ENCODE results near the gene ZNF587.
A peak's percentile ranks its signal among the peaks of the same experiment; 100 is the strongest.
"Not testable (repeated sequence)": the region's sequence is repeated elsewhere in the genome, so short reads cannot be mapped to it uniquely, and the experiment has no call there.

The ZNF587 gene

GRCh38 chr19:57823155-57823554 is 26.5 kb upstream of the ZNF587 start:
- not testable (repeated sequence) for H3K9me3 ChIP-seq (ENCODE audit: control insufficient read depth, insufficient read depth, low read length); H3K4me3 ChIP-seq (ENCODE audit: low read length); DNase-seq (ENCODE audit: low read depth, low spot score); H3K4me1 ChIP-seq (ENCODE audit: control insufficient read depth, insufficient read depth, low read length); H3K27ac ChIP-seq (ENCODE audit: low read length); H3K27me3 ChIP-seq (ENCODE audit: control insufficient read depth, insufficient read depth, low read length); H3K36me3 ChIP-seq (ENCODE audit: control insufficient read depth, insufficient read depth, low read length)
- WGBS (ENCODE audit: insufficient coverage, insufficient read length), result no CpG with 5 or more reads among the region's 2 CpGs

GRCh38 chr19:57823608-57824007 is 26.1 kb upstream of the ZNF587 start:
- H3K4me1 ChIP-seq (ENCODE audit: control insufficient read depth, insufficient read depth, low read length); H3K9me3 ChIP-seq (ENCODE audit: control insufficient read depth, insufficient read depth, low read length); DNase-seq (ENCODE audit: low read depth, low spot score); H3K27me3 ChIP-seq (ENCODE audit: control insufficient read depth, insufficient read depth, low read length); H3K27ac ChIP-seq (ENCODE audit: low read length); H3K36me3 ChIP-seq (ENCODE audit: control insufficient read depth, insufficient read depth, low read length); H3K4me3 ChIP-seq (ENCODE audit: low read length): not testable (repeated sequence)
- WGBS (ENCODE audit: insufficient coverage, insufficient read length), result no CpG with 5 or more reads among the region's 4 CpGs

- no peaks in the 10 kb centered on the region for H3K27me3 ChIP-seq (ENCODE audit: control insufficient read depth, insufficient read depth, low read length)
- no peak overlapping the region for H3K27ac ChIP-seq (ENCODE audit: low read length)
- H3K4me1 ChIP-seq (ENCODE audit: control insufficient read depth, insufficient read depth, low read length), result peaks cover 1% of the 10 kb centered on the region; the same call in 1 of the 2 replicates
- no peaks in the 10 kb centered on the region for H3K36me3 ChIP-seq (ENCODE audit: control insufficient read depth, insufficient read depth, low read length)
- no CpG with 5 or more reads among the region's 6 CpGs for WGBS (ENCODE audit: insufficient coverage, insufficient read length)
- no peak for DNase-seq (ENCODE audit: low read depth, low spot score)
- H3K4me3 ChIP-seq (ENCODE audit: low read length), result no peak overlapping the region
- H3K9me3 ChIP-seq (ENCODE audit: control insufficient read depth, insufficient read depth, low read length), result no peaks in the 10 kb centered on the region
Observed at GRCh38 chr19:57825511-57825910, 24.1 kb upstream of the ZNF587 start.

DNA sequence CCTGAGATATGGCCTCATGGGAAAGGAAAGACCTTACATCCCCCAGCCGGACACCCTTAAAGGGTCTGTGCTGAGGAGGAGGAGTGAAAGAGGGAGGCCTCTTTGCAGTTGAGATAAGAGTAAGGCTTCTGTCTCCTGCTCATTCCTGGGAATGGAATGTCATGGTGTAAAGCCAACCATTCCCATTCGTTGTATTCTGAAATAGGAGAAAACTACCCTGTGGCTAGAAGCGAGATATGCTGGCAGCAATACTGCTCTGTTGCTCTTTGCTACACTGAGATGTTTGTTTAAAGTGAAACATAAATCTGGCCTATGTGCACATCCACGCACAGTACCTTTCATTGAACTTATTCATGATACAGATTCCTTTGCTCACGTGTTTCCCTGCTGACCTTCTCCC is 20.3 kb upstream of the ZNF587 start:
- H3K4me1 ChIP-seq (ENCODE audit: control insufficient read depth, insufficient read depth, low read length), result no peaks in the 10 kb centered on the region
- no peaks in the 10 kb centered on the region for H3K36me3 ChIP-seq (ENCODE audit: control insufficient read depth, insufficient read depth, low read length)
- no peak overlapping the region for H3K27ac ChIP-seq (ENCODE audit: low read length)
- no peak overlapping the region for H3K4me3 ChIP-seq (ENCODE audit: low read length)
- no peaks in the 10 kb centered on the region for H3K27me3 ChIP-seq (ENCODE audit: control insufficient read depth, insufficient read depth, low read length)
- H3K9me3 ChIP-seq (ENCODE audit: control insufficient read depth, insufficient read depth, low read length), result no peaks in the 10 kb centered on the region
- DNase-seq (ENCODE audit: low read depth, low spot score), result no peak
- WGBS (ENCODE audit: insufficient coverage, insufficient read length), result no CpG with 5 or more reads among the region's 5 CpGs

- no peaks in the 10 kb centered on the region for H3K36me3 ChIP-seq (ENCODE audit: control insufficient read depth, insufficient read depth, low read length)
- no peak within 1 kb of the TSS for H3K27ac ChIP-seq (ENCODE audit: low read length)
- H3K9me3 ChIP-seq (ENCODE audit: control insufficient read depth, insufficient read depth, low read length), result no peaks in the 10 kb centered on the region
- H3K4me1 ChIP-seq (ENCODE audit: control insufficient read depth, insufficient read depth, low read length), result no peaks in the 10 kb centered on the region
- H3K4me3 ChIP-seq (ENCODE audit: low read length), result peak within 1 kb of the TSS; percentile 87
- no CpG with 5 or more reads among the region's 22 CpGs for WGBS (ENCODE audit: insufficient coverage, insufficient read length)
- H3K27me3 ChIP-seq (ENCODE audit: control insufficient read depth, insufficient read depth, low read length), result no peaks in the 10 kb centered on the region
- DNase-seq (ENCODE audit: low read depth, low spot score), result peak; percentile 93
Observed at GRCh38 chr19:57830071-57830602, 19.5 kb upstream of the ZNF587 start, which contains the start of gene ZNF587B. TSS of gene ZNF587B (plus strand) at chr19:57830299. CDS start at chr19:57830529, 230 bp downstream.

DNA sequence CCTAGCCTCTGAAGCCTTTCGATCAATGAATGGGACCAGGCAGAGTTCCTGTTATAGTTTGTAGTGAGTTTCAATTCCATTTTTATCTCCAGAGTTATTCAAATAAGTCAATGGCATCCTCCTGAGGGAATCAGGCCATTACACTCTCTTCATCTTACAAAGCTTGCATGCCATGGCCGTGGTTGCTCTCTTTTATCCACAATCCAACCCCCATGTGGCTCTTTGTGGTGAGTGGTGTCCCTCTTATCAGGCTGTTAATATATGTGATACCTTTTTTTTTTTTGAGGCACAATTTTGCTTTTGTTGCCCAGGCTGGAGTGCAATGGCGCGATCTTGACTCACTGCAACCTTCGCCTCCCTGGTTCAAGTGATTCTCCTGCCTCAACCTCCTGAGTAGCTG is 12.7 kb upstream of the ZNF587 start:
- WGBS (ENCODE audit: insufficient coverage, insufficient read length), result no CpG with 5 or more reads among the region's 5 CpGs
- H3K9me3 ChIP-seq (ENCODE audit: control insufficient read depth, insufficient read depth, low read length); H3K27me3 ChIP-seq (ENCODE audit: control insufficient read depth, insufficient read depth, low read length); H3K4me1 ChIP-seq (ENCODE audit: control insufficient read depth, insufficient read depth, low read length); H3K4me3 ChIP-seq (ENCODE audit: low read length); H3K36me3 ChIP-seq (ENCODE audit: control insufficient read depth, insufficient read depth, low read length); DNase-seq (ENCODE audit: low read depth, low spot score); H3K27ac ChIP-seq (ENCODE audit: low read length): not testable (repeated sequence)

GRCh38 chr19:57838622-57839191 is 11.0 kb upstream of the ZNF587 start:
- not testable (repeated sequence) for H3K27ac ChIP-seq (ENCODE audit: low read length); DNase-seq (ENCODE audit: low read depth, low spot score); H3K9me3 ChIP-seq (ENCODE audit: control insufficient read depth, insufficient read depth, low read length); H3K27me3 ChIP-seq (ENCODE audit: control insufficient read depth, insufficient read depth, low read length); H3K36me3 ChIP-seq (ENCODE audit: control insufficient read depth, insufficient read depth, low read length); H3K4me1 ChIP-seq (ENCODE audit: control insufficient read depth, insufficient read depth, low read length); H3K4me3 ChIP-seq (ENCODE audit: low read length)
- WGBS (ENCODE audit: insufficient coverage, insufficient read length), result no CpG with 5 or more reads among the region's 5 CpGs

DNA sequence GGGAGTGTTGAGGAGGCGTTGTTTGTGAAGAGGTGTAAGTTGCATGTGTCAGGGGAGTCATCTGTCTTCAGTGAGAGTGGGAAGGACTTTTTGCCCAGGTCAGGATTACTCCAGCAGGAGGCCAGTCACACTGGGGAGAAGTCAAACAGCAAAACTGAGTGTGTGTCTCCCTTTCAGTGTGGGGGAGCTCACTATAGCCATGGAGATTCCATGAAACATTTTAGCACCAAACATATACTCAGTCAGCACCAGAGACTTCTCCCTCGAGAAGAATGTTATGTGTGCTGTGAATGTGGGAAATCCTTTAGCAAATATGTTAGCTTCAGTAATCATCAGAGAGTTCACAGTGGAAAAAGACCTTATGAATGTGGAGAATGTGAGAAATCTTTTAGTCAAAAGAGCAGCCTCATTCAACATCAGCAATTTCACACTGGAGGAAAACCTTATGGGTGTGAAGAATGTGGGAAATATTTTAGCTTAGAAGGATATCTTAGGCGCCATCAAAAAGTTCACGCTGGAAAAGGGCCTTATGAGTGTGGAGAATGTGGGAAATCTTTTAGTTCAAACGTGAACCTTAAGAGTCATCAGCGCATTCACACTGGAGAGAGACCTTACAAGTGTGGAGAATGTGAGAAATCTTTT is 8.4 kb upstream of the ZNF587 start:
- no peak for DNase-seq (ENCODE audit: low read depth, low spot score)
- Histone ChIP-seq H3K4me3 (ENCODE audit: low read length) (no peak overlapping the region), H3K36me3 (ENCODE audit: control insufficient read depth, insufficient read depth, low read length) (peaks cover 12% of the 10 kb centered on the region; the same call in 1 of the 2 replicates), H3K27ac (ENCODE audit: low read length) (no peak overlapping the region), H3K9me3 (ENCODE audit: control insufficient read depth, insufficient read depth, low read length) (no peaks in the 10 kb centered on the region), H3K4me1 (ENCODE audit: control insufficient read depth, insufficient read depth, low read length) (no peaks in the 10 kb centered on the region), H3K27me3 (ENCODE audit: control insufficient read depth, insufficient read depth, low read length) (no peaks in the 10 kb centered on the region)
- no CpG with 5 or more reads among the region's 6 CpGs for WGBS (ENCODE audit: insufficient coverage, insufficient read length)

GRCh38 chr19:57847164-57847563 is 2.5 kb upstream of the ZNF587 start:
- not testable (repeated sequence) for H3K27me3 ChIP-seq (ENCODE audit: control insufficient read depth, insufficient read depth, low read length); H3K4me3 ChIP-seq (ENCODE audit: low read length); DNase-seq (ENCODE audit: low read depth, low spot score); H3K9me3 ChIP-seq (ENCODE audit: control insufficient read depth, insufficient read depth, low read length); H3K4me1 ChIP-seq (ENCODE audit: control insufficient read depth, insufficient read depth, low read length); H3K27ac ChIP-seq (ENCODE audit: low read length); H3K36me3 ChIP-seq (ENCODE audit: control insufficient read depth, insufficient read depth, low read length)
- WGBS (ENCODE audit: insufficient coverage, insufficient read length), result no CpG with 5 or more reads among the region's 3 CpGs

DNA sequence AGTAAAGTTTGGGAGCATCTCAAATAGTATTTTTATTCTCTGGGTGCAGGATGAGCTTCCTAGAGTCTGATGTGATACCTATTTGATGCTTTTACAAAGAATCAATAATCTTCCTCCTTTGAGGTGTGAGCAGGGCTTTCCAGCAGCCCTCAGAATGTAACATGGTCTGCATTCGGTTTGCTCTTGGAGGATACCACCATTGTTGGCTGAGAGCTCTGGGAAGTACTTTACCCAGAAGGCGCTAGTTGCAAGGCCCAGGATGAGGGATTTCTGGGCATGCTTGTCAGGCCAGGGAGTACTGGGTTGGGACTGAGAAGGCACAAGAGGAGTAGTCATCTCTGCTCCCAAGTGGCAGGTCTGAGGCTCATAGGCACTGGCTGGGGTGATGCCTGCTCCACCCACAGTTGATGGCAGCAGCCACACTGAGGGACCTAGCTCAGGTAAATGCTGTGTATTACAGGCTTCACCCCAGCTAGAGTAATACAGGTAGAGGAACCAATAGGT is 445 bp upstream of the ZNF587 start:
- not testable (repeated sequence) for H3K27ac ChIP-seq (ENCODE audit: low read length); H3K36me3 ChIP-seq (ENCODE audit: control insufficient read depth, insufficient read depth, low read length); H3K27me3 ChIP-seq (ENCODE audit: control insufficient read depth, insufficient read depth, low read length); DNase-seq (ENCODE audit: low read depth, low spot score); H3K4me1 ChIP-seq (ENCODE audit: control insufficient read depth, insufficient read depth, low read length); H3K9me3 ChIP-seq (ENCODE audit: control insufficient read depth, insufficient read depth, low read length); H3K4me3 ChIP-seq (ENCODE audit: low read length)
- WGBS (ENCODE audit: insufficient coverage, insufficient read length), result no CpG with 5 or more reads among the region's 2 CpGs

Measured in iPS DF 6.9 (cell line).